ENCODE data around the gene LRRFIP1. TPM values are rescaled to one million over a fixed set of nuclear protein-coding genes. Genes with fewer than 3 reads are reported as not detected.

Gene LRRFIP1
- polyA plus RNA-seq, 1 of the 3 experiments (the other 2 are of a cell fraction): 47.3 TPM

- no peaks in the 10 kb centered on the region for H4K20me1 ChIP-seq (ENCODE audit: insufficient read depth)
- H3K4me1 ChIP-seq (ENCODE audit: control insufficient read depth in 1 of 2, insufficient read depth in 2 of 2, low read depth in 1 of 2, low read length in 1 of 2): no peaks in the 10 kb centered on the region
- H3K9me2 ChIP-seq: no peaks in the 10 kb centered on the region
- H3K27me3 ChIP-seq (ENCODE audit: insufficient read depth): no peaks in the 10 kb centered on the region
- WGBS (ENCODE audit: low lambda C conversion rate): 93% methylated on average over 17 of the region's 17 CpGs
- no peak for DNase-seq
- ChIA-PET CTCF (interaction anchor here (1.1 kb wide), 1 partner anchor 125 kb away, joined by 3 read pairs; no protein-coding TSS in a partner anchor), POLR2A (no interaction called here)
- H3K9me3 ChIP-seq: no peaks in the 10 kb centered on the region
- no peaks in the 10 kb centered on the region for H3F3A ChIP-seq (replicated peaks; ENCODE audit: insufficient read depth)
- no peak overlapping the region for H3K9ac ChIP-seq
- H3K27ac ChIP-seq (ENCODE audit: low read depth in 2 of 2, low read length in 1 of 2): no peak overlapping the region
- H3K79me2 ChIP-seq (ENCODE audit: insufficient read depth): peaks cover 24% of the 10 kb centered on the region
- no peak overlapping the region for H3K4me3 ChIP-seq (ENCODE audit: low read depth in 2 of 2, low read length in 1 of 2)
- TF ChIP-seq CTCF (IDR thresholded peaks at IDR 0.05): no peak
- no peak for TF ChIP-seq NFIC (IDR thresholded peaks at IDR 0.05; ENCODE audit: borderline replicate concordance)
- no peak for TF ChIP-seq JUND (IDR thresholded peaks at IDR 0.05)
- no peak for TF ChIP-seq EP300 (IDR thresholded peaks at IDR 0.05; ENCODE audit: borderline replicate concordance in 1 of 2, low read depth in 1 of 2, low read length in 1 of 2)
- TF ChIP-seq, protein P1, sequence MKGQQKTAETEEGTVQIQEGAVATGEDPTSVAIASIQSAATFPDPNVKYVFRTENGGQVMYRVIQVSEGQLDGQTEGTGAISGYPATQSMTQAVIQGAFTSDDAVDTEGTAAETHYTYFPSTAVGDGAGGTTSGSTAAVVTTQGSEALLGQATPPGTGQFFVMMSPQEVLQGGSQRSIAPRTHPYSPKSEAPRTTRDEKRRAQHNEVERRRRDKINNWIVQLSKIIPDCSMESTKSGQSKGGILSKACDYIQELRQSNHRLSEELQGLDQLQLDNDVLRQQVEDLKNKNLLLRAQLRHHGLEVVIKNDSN (IDR thresholded peaks at IDR 0.05; ENCODE audit: borderline replicate concordance, low read depth): no peak
- TF ChIP-seq FOXM1 (IDR thresholded peaks at IDR 0.05; ENCODE audit: low read depth): no peak
- TF ChIP-seq SIN3A (IDR thresholded peaks at IDR 0.05; ENCODE audit: borderline replicate concordance, low read depth, low read length): no peak
- TF ChIP-seq MXI1 (IDR thresholded peaks at IDR 0.05; ENCODE audit: low read depth, low read length): no peak
- TF ChIP-seq, protein P2, sequence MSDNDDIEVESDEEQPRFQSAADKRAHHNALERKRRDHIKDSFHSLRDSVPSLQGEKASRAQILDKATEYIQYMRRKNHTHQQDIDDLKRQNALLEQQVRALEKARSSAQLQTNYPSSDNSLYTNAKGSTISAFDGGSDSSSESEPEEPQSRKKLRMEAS (IDR thresholded peaks at IDR 0.05; ENCODE audit: low read depth): no peak
- no peak for TF ChIP-seq GABPA (IDR thresholded peaks at IDR 0.05; ENCODE audit: low read depth)
- no peak for TF ChIP-seq GATA2 (CRISPR knock-in tag; IDR thresholded peaks at IDR 0.05)
- TF ChIP-seq CHD2 (IDR thresholded peaks at IDR 0.05; ENCODE audit: low read length, partially characterized antibody): no peak
- no peak for TF ChIP-seq ELF1 (IDR thresholded peaks at IDR 0.05)
- no peak for TF ChIP-seq MEF2A (IDR thresholded peaks at IDR 0.05; ENCODE audit: borderline replicate concordance, low read depth)
- TF ChIP-seq POLR2AphosphoS5 (IDR thresholded peaks at IDR 0.05; ENCODE audit: low read depth, low read length): no peak
- TF ChIP-seq YY1 (IDR thresholded peaks at IDR 0.05; ENCODE audit: low read depth): no peak
- TF ChIP-seq FOXJ3 (CRISPR knock-in tag; IDR thresholded peaks at IDR 0.05): no peak
- H2AFZ ChIP-seq (ENCODE audit: low read depth): no peak overlapping the region
- H3K4me2 ChIP-seq: no peak overlapping the region
- peaks cover 9 to 33% of the 10 kb centered on the region in 2 experiments for H3K36me3 ChIP-seq (replicated peaks in 1 of 2; ENCODE audit: control insufficient read depth in 1 of 2, insufficient read depth in 2 of 2, low read length in 1 of 2)
These were observed 22.4 kb downstream of the LRRFIP1 start for GRCh38 chr2:237649541-237650454.

All from SK-N-SH (cell line).